Mesenchymal stem cell (in vitro differentiated cells and primary cell): ENCODE data around the gene COL13A1.

Experiments
- DNase-seq: peaks from one replicate; pipeline ENCODE4 v3.0.0-alpha.2; 2013
- H2AFZ ChIP-seq: one replicate; pipeline ENCODE4 v1.6.1; 2013; ENCODE audit warnings: low read depth, mild to moderate bottlenecking, control low read depth, inconsistent platforms, low read length, moderate library complexity
- H2AK5ac ChIP-seq: 2 replicates; pipeline ENCODE4 v1.6.1; 2013; ENCODE audit warnings: low read length, moderate library complexity, mild to moderate bottlenecking, inconsistent platforms; ENCODE audit not compliant: severe bottlenecking
- H2BK120ac ChIP-seq: one replicate; pipeline ENCODE4 v1.6.1; 2013; ENCODE audit warnings: low read depth, mild to moderate bottlenecking, inconsistent platforms, low read length, moderate library complexity
- H2BK12ac ChIP-seq, 2 experiments: one replicate each; pipeline ENCODE4 v1.6.1; 2013; ENCODE audit warnings: inconsistent platforms in 2 of 2, low read length in 2 of 2, mild to moderate bottlenecking in 2 of 2, moderate library complexity in 2 of 2, control low read depth in 1 of 2
- H2BK15ac ChIP-seq: one replicate; pipeline ENCODE4 v1.6.1; 2013; ENCODE audit warnings: mild to moderate bottlenecking, low read depth, inconsistent platforms; ENCODE audit not compliant: poor library complexity, severe bottlenecking
- H2BK5ac ChIP-seq: 2 replicates; pipeline ENCODE4 v1.6.1; 2013; ENCODE audit warnings: low read depth, mild to moderate bottlenecking, low read length, control low read depth, inconsistent platforms; ENCODE audit not compliant: poor library complexity, severe bottlenecking
- H3K14ac ChIP-seq, 2 experiments: one replicate each; pipeline ENCODE4 v1.6.1; 2013; ENCODE audit warnings: inconsistent platforms in 2 of 2, low read length in 2 of 2, control low read depth in 1 of 2, mild to moderate bottlenecking in 1 of 2, moderate library complexity in 1 of 2
- H3K18ac ChIP-seq, 2 experiments: one replicate each; pipeline ENCODE4 v1.6.1; 2013; ENCODE audit warnings: inconsistent platforms in 2 of 2, low read length in 2 of 2, control low read depth in 1 of 2, low read depth in 1 of 2, mild to moderate bottlenecking in 1 of 2
- H3K23ac ChIP-seq, 2 experiments: one replicate each; pipeline ENCODE4 v1.6.1; 2013; ENCODE audit warnings: inconsistent platforms in 2 of 2, low read length in 2 of 2, mild to moderate bottlenecking in 2 of 2, moderate library complexity in 2 of 2, control low read depth in 1 of 2
- H3K27ac ChIP-seq: 2 replicates; pipeline ENCODE4 v1.5.1; 2013; ENCODE audit warnings: mild to moderate bottlenecking, moderate library complexity, low read length, control low read depth, inconsistent platforms; ENCODE audit not compliant: poor library complexity, severe bottlenecking
- H3K27me3 ChIP-seq, 2 experiments: 2 replicates each; pipeline versions ENCODE4 v1.6.1 to v1.7.0; 2013; ENCODE audit warnings: low read length in 2 of 2, mild to moderate bottlenecking in 2 of 2, moderate library complexity in 2 of 2, control low read depth in 1 of 2, inconsistent platforms in 1 of 2; ENCODE audit not compliant: control insufficient read depth in 1 of 2, insufficient read depth in 1 of 2
- H3K36me3 ChIP-seq, 2 experiments: 2 replicates each; pipeline versions ENCODE4 v1.6.1 to v1.7.0; 2013; ENCODE audit warnings: low read length in 2 of 2, control low read depth in 1 of 2, inconsistent platforms in 1 of 2, low read depth in 1 of 2, mild to moderate bottlenecking in 1 of 2; ENCODE audit not compliant: insufficient read depth in 2 of 2, control insufficient read depth in 1 of 2
- H3K4ac ChIP-seq, 2 experiments: one replicate each; pipeline ENCODE4 v1.6.1; 2013; ENCODE audit warnings: inconsistent platforms in 2 of 2, low read length in 2 of 2, mild to moderate bottlenecking in 2 of 2, moderate library complexity in 2 of 2, control low read depth in 1 of 2, low read depth in 1 of 2
- H3K4me1 ChIP-seq: 2 replicates; pipeline ENCODE4 v1.6.1; 2013; ENCODE audit warnings: low read depth, low read length, control low read depth; ENCODE audit not compliant: control insufficient read depth, insufficient read depth
- H3K4me2 ChIP-seq: 2 replicates; pipeline ENCODE4 v1.6.1; 2013; ENCODE audit warnings: low read length, mild to moderate bottlenecking, inconsistent platforms; ENCODE audit not compliant: poor library complexity, severe bottlenecking
- H3K4me3 ChIP-seq, 2 experiments: 2 replicates each; pipeline versions ENCODE4 v1.5.1 to v1.7.0; 2013; ENCODE audit warnings: low read length in 2 of 2, mild to moderate bottlenecking in 2 of 2, control low read depth in 1 of 2, low read depth in 1 of 2; ENCODE audit not compliant: insufficient read depth in 1 of 2
- H3K79me1 ChIP-seq: replicated peaks from 2 replicates; pipeline ENCODE4 v1.6.1; 2013; ENCODE audit warnings: mild to moderate bottlenecking, control low read depth, low read length, inconsistent platforms; ENCODE audit not compliant: poor library complexity, severe bottlenecking
- H3K9ac ChIP-seq: 2 replicates; pipeline ENCODE4 v1.7.0; 2013; ENCODE audit warnings: mild to moderate bottlenecking, low read length, moderate library complexity
- H3K9me3 ChIP-seq: 2 replicates; pipeline ENCODE4 v1.7.0; 2013; ENCODE audit warnings: mild to moderate bottlenecking, low read length; ENCODE audit not compliant: control insufficient read depth
- H4K8ac ChIP-seq: one replicate; pipeline ENCODE4 v1.6.1; 2013; ENCODE audit warnings: inconsistent platforms, mild to moderate bottlenecking, low read length, moderate library complexity
- H4K91ac ChIP-seq: one replicate; pipeline ENCODE4 v1.6.1; 2013; ENCODE audit warnings: mild to moderate bottlenecking, low read length, inconsistent platforms
- WGBS: methylation state at CpG from one replicate; pipeline ENCODE4 v1.1.7; 2013; ENCODE audit warnings: mixed read lengths; 5-methylcytosine and 5-hydroxymethylcytosine counted together

The COL13A1 gene

GRCh38 chr10:69878951-69879350, 77.2 kb downstream of the COL13A1 start:
- H2AK5ac ChIP-seq, result no peak overlapping the region
- H2BK12ac ChIP-seq, result no peak overlapping the region
- H3K14ac ChIP-seq, result no peak overlapping the region
- H3K27ac ChIP-seq, result no peak overlapping the region
- no peak overlapping the region for H2BK15ac ChIP-seq
- no peak overlapping the region for H3K4ac ChIP-seq
- no peak overlapping the region for H3K4me3 ChIP-seq
- no peak overlapping the region for H2BK120ac ChIP-seq
- no peak overlapping the region for H3K4me2 ChIP-seq
- H4K91ac ChIP-seq, result no peak overlapping the region
- 70% methylated on average over 3 of the region's 3 CpGs for WGBS
- no peak overlapping the region for H3K23ac ChIP-seq
- no peak overlapping the region for H2BK5ac ChIP-seq
- no peak overlapping the region for H4K8ac ChIP-seq
- H2AFZ ChIP-seq, result no peak overlapping the region
- DNase-seq, result no peak
- no peak overlapping the region for H3K18ac ChIP-seq
- H3K36me3 ChIP-seq, result peaks cover 0 to 7% of the 10 kb centered on the region in 2 experiments
- no peaks in the 10 kb centered on the region for H3K27me3 ChIP-seq
- no peaks in the 10 kb centered on the region for H3K9me3 ChIP-seq
- H3K79me1 ChIP-seq, result peaks cover 10% of the 10 kb centered on the region
- peaks cover 31% of the 10 kb centered on the region for H3K4me1 ChIP-seq
- H3K9ac ChIP-seq, result no peak overlapping the region

DNA sequence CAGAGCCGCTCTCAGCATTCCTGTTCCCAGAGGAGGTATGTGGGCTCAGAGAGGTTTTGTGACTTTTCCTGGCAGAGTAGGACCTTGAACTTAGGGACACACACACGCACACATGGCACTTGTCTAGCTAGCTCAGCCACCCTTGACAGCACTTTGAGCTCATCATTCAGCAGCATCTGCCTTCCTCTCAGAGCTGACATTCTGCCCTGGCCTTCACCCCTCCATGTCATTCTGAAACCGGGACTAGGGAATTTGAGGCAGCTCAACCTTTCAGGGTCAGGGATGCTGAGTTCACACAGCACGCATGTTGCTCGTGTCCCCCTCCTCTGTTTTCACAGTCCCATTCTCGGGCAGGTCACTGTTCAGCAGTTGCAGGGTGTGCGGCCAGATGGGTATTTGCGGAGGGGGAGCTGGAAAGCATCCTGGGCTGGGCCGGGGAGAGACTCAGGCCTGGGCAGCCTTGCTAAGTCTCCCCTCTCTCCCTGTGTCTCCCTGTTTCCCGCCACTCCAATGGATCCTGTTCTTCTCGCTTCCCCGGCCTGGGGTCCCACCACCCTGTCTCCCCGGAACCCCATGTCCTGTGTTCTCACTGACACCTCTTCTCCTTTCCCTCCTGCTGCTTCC, 78.0 kb downstream of the COL13A1 start:
- 89% methylated on average over 13 of the region's 13 CpGs for WGBS
- H2AFZ ChIP-seq, result no peak overlapping the region
- H3K4me3 ChIP-seq, result no peak overlapping the region
- H3K4ac ChIP-seq, result no peak overlapping the region
- no peak overlapping the region for H3K23ac ChIP-seq
- no peak overlapping the region for H3K14ac ChIP-seq
- H3K4me2 ChIP-seq, result no peak overlapping the region
- no peak for DNase-seq
- no peak overlapping the region for H4K8ac ChIP-seq
- peaks cover 10% of the 10 kb centered on the region for H3K79me1 ChIP-seq
- H3K27me3 ChIP-seq, result no peaks in the 10 kb centered on the region
- H2BK12ac ChIP-seq, result peak overlapping the region in 1 of 2 experiments; percentile 29
- peak overlapping the region; percentile 9 for H2BK15ac ChIP-seq
- no peaks in the 10 kb centered on the region for H3K9me3 ChIP-seq
- peak overlapping the region in 1 of 2 experiments; percentile 64 for H3K18ac ChIP-seq
- H4K91ac ChIP-seq, result no peak overlapping the region
- H2AK5ac ChIP-seq, result no peak overlapping the region
- no peak overlapping the region for H3K27ac ChIP-seq
- no peak overlapping the region for H2BK5ac ChIP-seq
- H2BK120ac ChIP-seq, result peak overlapping the region; percentile 9
- H3K4me1 ChIP-seq, result peaks cover 33% of the 10 kb centered on the region
- H3K9ac ChIP-seq, result no peak overlapping the region
- peaks cover 0 to 7% of the 10 kb centered on the region in 2 experiments for H3K36me3 ChIP-seq

GRCh38 chr10:69880301-69881081, 78.8 kb downstream of the COL13A1 start:
- Histone ChIP-seq H3K4me2 (no peak overlapping the region), H2AFZ (no peak overlapping the region), H3K27me3 (no peaks in the 10 kb centered on the region), H3K18ac (peak overlapping the region; percentile 6 to 64), H4K91ac (no peak overlapping the region), H2BK12ac (peak overlapping the region in 1 of 2 experiments; percentile 29), H2BK5ac (no peak overlapping the region), H3K23ac (no peak overlapping the region), H3K79me1 (peaks cover 6% of the 10 kb centered on the region), H4K8ac (no peak overlapping the region), H2BK120ac (peak overlapping the region; percentile 9), H3K9me3 (no peaks in the 10 kb centered on the region), H2BK15ac (peak overlapping the region; percentile 9), H3K4me3 (no peak overlapping the region), H3K27ac (no peak overlapping the region), H2AK5ac (no peak overlapping the region), H3K4ac (no peak overlapping the region), H3K4me1 (peaks cover 32% of the 10 kb centered on the region), H3K14ac (peak overlapping the region in 1 of 2 experiments; percentile 35), H3K36me3 (peaks cover 0 to 7% of the 10 kb centered on the region in 2 experiments), H3K9ac (peak overlapping the region; percentile 12)
- WGBS, result 79% methylated on average over 23 of the region's 27 CpGs
- no peak for DNase-seq

DNA sequence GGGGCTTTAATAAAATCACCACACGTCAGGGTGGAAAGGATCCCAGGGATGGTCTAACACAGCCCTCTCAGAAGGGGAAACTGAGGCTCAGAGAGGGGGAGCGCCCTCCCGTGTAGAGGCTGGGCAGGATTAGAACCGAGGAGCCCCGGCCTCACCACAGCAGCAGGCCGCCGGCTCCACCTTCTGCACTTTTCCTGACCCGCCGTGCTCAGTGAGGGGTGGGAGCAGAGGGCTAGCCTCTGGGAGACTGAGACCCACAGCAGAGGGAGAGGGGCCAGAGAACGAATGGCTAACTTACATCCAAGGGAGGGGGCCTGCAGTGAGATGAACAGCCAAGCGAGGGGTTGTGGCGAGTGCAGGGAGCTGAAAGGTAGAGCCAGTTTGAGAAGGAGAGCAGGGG, 79.5 kb downstream of the COL13A1 start:
- H3K4me1 ChIP-seq, result peaks cover 32% of the 10 kb centered on the region
- no peak overlapping the region for H2AK5ac ChIP-seq
- H3K4me3 ChIP-seq, result no peak overlapping the region
- H2BK15ac ChIP-seq, result no peak overlapping the region
- H3K9me3 ChIP-seq, result no peaks in the 10 kb centered on the region
- no peak for DNase-seq
- H3K14ac ChIP-seq, result no peak overlapping the region
- no peaks in the 10 kb centered on the region for H3K27me3 ChIP-seq
- H2BK12ac ChIP-seq, result no peak overlapping the region
- no peak overlapping the region for H2BK120ac ChIP-seq
- H3K36me3 ChIP-seq, result peaks cover 0 to 9% of the 10 kb centered on the region in 2 experiments
- no peak overlapping the region for H4K91ac ChIP-seq
- no peak overlapping the region for H3K4ac ChIP-seq
- H3K27ac ChIP-seq, result no peak overlapping the region
- no peak overlapping the region for H3K23ac ChIP-seq
- WGBS, result 85% methylated on average over 12 of the region's 12 CpGs
- H3K9ac ChIP-seq, result peak overlapping the region; percentile 12
- H3K18ac ChIP-seq, result no peak overlapping the region
- no peak overlapping the region for H4K8ac ChIP-seq
- peaks cover 7% of the 10 kb centered on the region for H3K79me1 ChIP-seq
- H2BK5ac ChIP-seq, result no peak overlapping the region
- H3K4me2 ChIP-seq, result no peak overlapping the region
- H2AFZ ChIP-seq, result no peak overlapping the region
